ENCODE results near the gene MIOS. TPM values are rescaled to one million over a fixed set of nuclear protein-coding genes. Genes with fewer than 3 reads are reported as not detected.

The MIOS gene
- polyA plus RNA-seq, 1 experiment: 11.8 TPM

- POLR2A ChIA-PET: no interaction called here
- TF ChIP-seq CTCF (IDR thresholded peaks at IDR 0.05; ENCODE audit: insufficient read depth, low read depth, low read length): no peak
- no peak overlapping the region for H3K4me3 ChIP-seq (ENCODE audit: low read depth, low read length)
Observed at GRCh38 chr7:7539711-7540110, 27.0 kb upstream of the MIOS start.

GRCh38 chr7:7542251-7542835 is 24.3 kb upstream of the MIOS start:
- ChIA-PET CTCF (interaction anchor here (0.7 to 10.9 kb wide), 8 partner anchors 7 to 442 kb away, joined by 3 to 163 read pairs (median 6); no protein-coding TSS in a partner anchor), POLR2A (interaction anchor here (0.6 kb wide), 1 partner anchor 1086 kb away, joined by 3 read pairs; no protein-coding TSS in a partner anchor)
- no peak for DNase-seq (ENCODE audit: low read depth)

More at GRCh38 chr7:7539711-7540110, 27.0 kb upstream of the MIOS start:
- CTCF ChIA-PET: interaction anchor here (1.1 to 10.9 kb wide), 2 partner anchors 101 to 115 kb away, joined by 3 to 163 read pairs; no protein-coding TSS in a partner anchor
- DNase-seq (ENCODE audit: low read depth): no peak
- Histone ChIP-seq H3K36me3 (ENCODE audit: control insufficient read depth, insufficient read depth, low read length) (no peaks in the 10 kb centered on the region), H3K27me3 (ENCODE audit: control insufficient read depth, insufficient read depth, low read length) (no peaks in the 10 kb centered on the region)

GRCh38 chr7:7548407-7548806 is 18.3 kb upstream of the MIOS start:
- Histone ChIP-seq H3K36me3 (ENCODE audit: control insufficient read depth, insufficient read depth, low read length) (no peaks in the 10 kb centered on the region), H3K4me3 (ENCODE audit: low read depth, low read length) (no peak overlapping the region), H3K27me3 (ENCODE audit: control insufficient read depth, insufficient read depth, low read length) (no peaks in the 10 kb centered on the region)
- TF ChIP-seq CTCF (IDR thresholded peaks at IDR 0.05; ENCODE audit: insufficient read depth, low read depth, low read length): no peak
- ChIA-PET POLR2A (no interaction called here), CTCF (no interaction called here)
- DNase-seq (ENCODE audit: low read depth): no peak

More at GRCh38 chr7:7542251-7542835, 24.3 kb upstream of the MIOS start:
- TF ChIP-seq CTCF (IDR thresholded peaks at IDR 0.05; ENCODE audit: insufficient read depth, low read depth, low read length): no peak
- no peaks in the 10 kb centered on the region for H3K36me3 ChIP-seq (ENCODE audit: control insufficient read depth, insufficient read depth, low read length)
- no peak overlapping the region for H3K4me3 ChIP-seq (ENCODE audit: low read depth, low read length)
- no peaks in the 10 kb centered on the region for H3K27me3 ChIP-seq (ENCODE audit: control insufficient read depth, insufficient read depth, low read length)

GRCh38 chr7:7550663-7551062 is 16.0 kb upstream of the MIOS start:
- DNase-seq (ENCODE audit: low read depth): no peak
- Histone ChIP-seq H3K4me3 (ENCODE audit: low read depth, low read length) (no peak overlapping the region), H3K27me3 (ENCODE audit: control insufficient read depth, insufficient read depth, low read length) (no peaks in the 10 kb centered on the region), H3K36me3 (ENCODE audit: control insufficient read depth, insufficient read depth, low read length) (no peaks in the 10 kb centered on the region)
- POLR2A ChIA-PET: no interaction called here
- CTCF ChIA-PET: interaction anchor here (1.1 to 1.7 kb wide), 2 partner anchors 126 kb away, joined by 4 to 7 read pairs; no protein-coding TSS in a partner anchor
- TF ChIP-seq CTCF (IDR thresholded peaks at IDR 0.05; ENCODE audit: insufficient read depth, low read depth, low read length): no peak

GRCh38 chr7:7552199-7552598 is 14.5 kb upstream of the MIOS start:
- DNase-seq (ENCODE audit: low read depth): no peak
- Histone ChIP-seq H3K4me3 (ENCODE audit: low read depth, low read length) (no peak overlapping the region), H3K36me3 (ENCODE audit: control insufficient read depth, insufficient read depth, low read length) (no peaks in the 10 kb centered on the region), H3K27me3 (ENCODE audit: control insufficient read depth, insufficient read depth, low read length) (no peaks in the 10 kb centered on the region)
- POLR2A ChIA-PET: no interaction called here
- no peak for TF ChIP-seq CTCF (IDR thresholded peaks at IDR 0.05; ENCODE audit: insufficient read depth, low read depth, low read length)
- CTCF ChIA-PET: interaction anchor here (2.2 to 2.4 kb wide), 2 partner anchors 11 to 127 kb away, joined by 7 to 8 read pairs; no protein-coding TSS in a partner anchor
